Keratinocyte (primary cell): ENCODE data around the gene ULK4. TPM values are rescaled to one million over a fixed set of nuclear protein-coding genes. Genes with fewer than 3 reads are reported as not detected.

Source experiments
- DNase-seq: peaks from one replicate; pipeline ENCODE4 v3.0.0-alpha.2; 2011; ENCODE audit warnings: low read depth, missing footprints, low spot score
- FAIRE-seq: peaks from 2 replicates; lab custom pipeline; 2011; peaks lifted over from hg19 to GRCh38; lab: Jason Lieb, UNC
- H2AFZ ChIP-seq: 2 replicates; pipeline ENCODE4 v1.6.0; 2012; ENCODE audit warnings: low read length, control low read depth, inconsistent platforms; ENCODE audit not compliant: control insufficient read depth
- H3K27ac ChIP-seq: 2 replicates; pipeline ENCODE4 v1.5.1; 2011; ENCODE audit warnings: low read length; ENCODE audit not compliant: control insufficient read depth, insufficient read depth
- H3K27me3 ChIP-seq: 3 replicates; pipeline ENCODE4 v1.6.0; 2011; ENCODE audit warnings: low read length; ENCODE audit not compliant: control insufficient read depth, insufficient read depth; ENCODE audit errors: extremely low read depth
- H3K36me3 ChIP-seq, 2 experiments: 2 replicates in 1 of 2; 3 replicates in 1 of 2; pipeline ENCODE4 v1.5.1; 2011; ENCODE audit warnings: low read length in 2 of 2, mild to moderate bottlenecking in 1 of 2; ENCODE audit not compliant: control insufficient read depth in 2 of 2, insufficient read depth in 2 of 2; ENCODE audit errors: extremely low read depth in 1 of 2
- H3K4me1 ChIP-seq: 3 replicates; pipeline ENCODE4 v1.5.1; 2011; ENCODE audit warnings: low read length; ENCODE audit not compliant: control insufficient read depth, insufficient read depth; ENCODE audit errors: extremely low read depth
- H3K4me2 ChIP-seq: 3 replicates; pipeline ENCODE4 v1.6.0; 2011; ENCODE audit warnings: low read depth, low read length; ENCODE audit not compliant: control insufficient read depth, insufficient read depth; ENCODE audit errors: extremely low read depth
- H3K4me3 ChIP-seq, 3 experiments: fragments of 200-600 bp in 1 of 3; sonication (generic) in 1 of 3; 2 replicates in 2 of 3; 3 replicates in 1 of 3; pipeline ENCODE4 v1.5.1; 2011 to 2016; ENCODE audit warnings: low read length in 3 of 3, mild to moderate bottlenecking in 3 of 3, control low read depth in 2 of 3, inconsistent platforms in 1 of 3, low read depth in 1 of 3, mixed read lengths in 1 of 3, mixed run types in 1 of 3, moderate library complexity in 1 of 3; ENCODE audit not compliant: control insufficient read depth in 2 of 3, insufficient read depth in 2 of 3; ENCODE audit errors: extremely low read depth in 1 of 3
- H3K79me2 ChIP-seq: 2 replicates; pipeline ENCODE4 v1.6.0; 2012; ENCODE audit warnings: low read length; ENCODE audit not compliant: control insufficient read depth, insufficient read depth
- H3K9ac ChIP-seq: 3 replicates; pipeline ENCODE4 v1.6.0; 2011; ENCODE audit warnings: low read length; ENCODE audit not compliant: control insufficient read depth, insufficient read depth; ENCODE audit errors: extremely low read depth
- H3K9me1 ChIP-seq: 3 replicates; pipeline ENCODE4 v1.6.0; 2011; ENCODE audit warnings: low read length; ENCODE audit not compliant: control insufficient read depth, insufficient read depth; ENCODE audit errors: extremely low read depth
- H3K9me3 ChIP-seq: 2 replicates; pipeline ENCODE4 v1.5.1; 2012; ENCODE audit warnings: low read depth, low read length; ENCODE audit not compliant: control insufficient read depth
- H4K20me1 ChIP-seq: 3 replicates; pipeline ENCODE4 v1.6.0; 2011; ENCODE audit warnings: low read length; ENCODE audit not compliant: control insufficient read depth, insufficient read depth; ENCODE audit errors: extremely low read depth
- CTCF ChIP-seq, 3 experiments: IDR thresholded peaks in 1 of 3; conservative IDR thresholded peaks in 1 of 3; optimal IDR thresholded peaks in 1 of 3; 2 replicates in 2 of 3; 3 replicates in 1 of 3; pipeline versions ENCODE3 to v1.5.1; 2011; ENCODE audit warnings: low read length in 3 of 3, mild to moderate bottlenecking in 3 of 3, moderate library complexity in 2 of 3, control low read depth in 1 of 3, inconsistent platforms in 1 of 3; ENCODE audit not compliant: insufficient read depth in 2 of 3; ENCODE audit errors: extremely low read depth in 1 of 3
- EZH2 ChIP-seq: IDR thresholded peaks from one replicate; pipeline ENCODE4 v1.6.1; 2012; ENCODE audit warnings: inconsistent platforms, mild to moderate bottlenecking, low read length, moderate library complexity
- dilution Hi-C: fragments of 300-500 bp; cut with MboI; formaldehyde crosslinking; loops from one replicate; pipeline ENCODE4 v1.7.0; 2020; ENCODE audit warnings: low sequenced_read_pairs; ENCODE audit not compliant: extremely low pct_ligation_motif_present
- polyA plus RNA-seq, 5 experiments: library from polyadenylated mRNA; depleted of rRNA in 3 of 5; stranded (reverse) in 3 of 5; stranded (forward) in 1 of 5; unstranded in 1 of 5; fragments of >200 nt; gene quantifications; 1 replicate in 1 of 5; 2 replicates in 3 of 5; 3 replicates in 1 of 5; pipeline versions ENCODE4 v1.2.1 to v1.2.3, GENCODE V29; 2011 to 2012; ENCODE audit warnings: missing spikeins in 2 of 5, low read depth in 1 of 5, low replicate concordance in 1 of 5

The ULK4 gene
- polyA plus RNA-seq, 1 donor (not counting 4 experiments of a cell fraction or from before 2014, with no cell fraction given) = 6.1 TPM

DNA sequence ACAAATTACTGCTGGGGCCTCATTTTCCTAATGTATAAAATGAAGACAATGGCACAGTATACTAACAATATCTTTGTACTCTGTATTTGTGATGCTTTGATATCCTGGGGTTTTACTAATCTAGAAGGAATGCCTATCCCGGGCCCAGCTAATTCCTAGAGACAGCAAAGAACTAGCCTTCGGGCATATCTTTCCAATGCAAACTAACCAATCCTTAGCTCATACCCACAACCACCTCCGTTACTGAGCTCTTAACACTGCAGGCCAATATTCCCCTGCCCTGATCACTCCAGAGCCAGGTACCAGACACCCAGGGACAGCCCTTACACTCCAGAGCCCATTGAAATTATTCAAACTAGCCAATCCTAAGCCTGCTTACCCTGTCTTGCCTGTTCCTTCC is 309.0 kb downstream of the ULK4 start:
- DNase-seq (no peak), FAIRE-seq (no peak)
- Histone ChIP-seq H2AFZ (no peak overlapping the region), H3K27ac (no peak overlapping the region), H3K4me3 (no peak overlapping the region), H3K79me2 (no peaks in the 10 kb centered on the region), H3K4me1 (no peaks in the 10 kb centered on the region), H3K9me3 (no peaks in the 10 kb centered on the region), H3K9ac (no peak overlapping the region), H3K36me3 (no peaks in the 10 kb centered on the region), H3K9me1 (no peaks in the 10 kb centered on the region), H3K4me2 (no peak overlapping the region), H3K27me3 (no peaks in the 10 kb centered on the region), H4K20me1 (no peaks in the 10 kb centered on the region)
- dilution Hi-C loops = no loop called here
- TF ChIP-seq CTCF (optimal IDR thresholded peaks at IDR 0.05 in 1 of 3, IDR thresholded peaks at IDR 0.05 in 1 of 3, conservative IDR thresholded peaks at IDR 0.05 in 1 of 3; ENCODE audit: extremely low read depth in 1 of 3, insufficient read depth in 2 of 3, low read length in 3 of 3) (no peak), EZH2 (no peak)

DNA sequence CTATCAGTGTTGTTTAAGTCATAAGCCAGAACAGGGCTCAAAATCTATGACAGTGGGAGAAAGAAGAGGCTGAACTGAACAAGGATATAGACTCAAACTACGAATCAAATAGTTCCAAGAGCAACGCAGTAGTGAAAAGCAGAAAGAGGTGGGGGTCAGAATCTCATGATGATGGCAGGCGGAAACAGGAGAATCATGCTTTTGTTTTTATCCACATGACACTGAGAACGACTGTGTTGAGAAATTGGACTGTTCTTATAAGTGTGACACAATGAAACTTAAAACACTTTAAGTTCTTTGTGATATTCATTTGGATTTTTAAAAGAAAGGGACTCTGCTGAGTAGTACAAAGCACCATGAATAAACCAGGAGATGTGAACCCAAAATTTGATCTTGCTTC is 309.4 kb downstream of the ULK4 start:
- dilution Hi-C loops = no loop called here
- H3K27me3 ChIP-seq = no peaks in the 10 kb centered on the region
- H3K36me3 ChIP-seq = no peaks in the 10 kb centered on the region
- no peak overlapping the region for H2AFZ ChIP-seq
- H3K4me2 ChIP-seq = no peak overlapping the region
- no peak overlapping the region for H3K4me3 ChIP-seq
- DNase-seq (no peak), FAIRE-seq (no peak)
- TF ChIP-seq CTCF (optimal IDR thresholded peaks at IDR 0.05 in 1 of 3, IDR thresholded peaks at IDR 0.05 in 1 of 3, conservative IDR thresholded peaks at IDR 0.05 in 1 of 3; ENCODE audit: extremely low read depth in 1 of 3, insufficient read depth in 2 of 3, low read length in 3 of 3) = no peak
- no peak for TF ChIP-seq EZH2
- no peaks in the 10 kb centered on the region for H4K20me1 ChIP-seq
- no peak overlapping the region for H3K27ac ChIP-seq
- H3K4me1 ChIP-seq = no peaks in the 10 kb centered on the region
- H3K9ac ChIP-seq = no peak overlapping the region
- no peaks in the 10 kb centered on the region for H3K9me3 ChIP-seq
- no peaks in the 10 kb centered on the region for H3K79me2 ChIP-seq
- H3K9me1 ChIP-seq = no peaks in the 10 kb centered on the region
